Natural killer cell (primary cell): ENCODE measurements around the gene EEFSEC. TPM values are rescaled to one million over a fixed set of nuclear protein-coding genes. Genes with fewer than 3 reads are reported as not detected.

Experiments
- ATAC-seq, 3 donors: fragments of 150-1000 bp in 2 of 3; fragments of 200-7000 bp in 1 of 3; cut with Tn5 transposase; 1 replicate in 1 of 3; 2 replicates in 2 of 3; pipeline ENCODE4 v1.10.0; 2021; ENCODE audit warnings: mild to moderate bottlenecking in 2 of 3, moderate library complexity in 2 of 3
- DNase-seq, 2 donors: peaks; one replicate each; pipeline versions ENCODE4 v3.0.0 to v3.0.0-alpha.2; 2013 to 2021; ENCODE audit warnings: mixed read lengths in 1 of 2
- H3K27ac ChIP-seq: one replicate; pipeline ENCODE4 v1.5.1; 2013; ENCODE audit warnings: mild to moderate bottlenecking, low read length
- H3K27me3 ChIP-seq: one replicate; pipeline ENCODE4 v1.6.1; 2013; ENCODE audit warnings: low read length; ENCODE audit not compliant: control insufficient read depth, insufficient read depth
- H3K36me3 ChIP-seq: one replicate; pipeline ENCODE4 v1.6.1; 2013; ENCODE audit warnings: low read length; ENCODE audit not compliant: control insufficient read depth, insufficient read depth
- H3K4me1 ChIP-seq: one replicate; pipeline ENCODE4 v1.6.1; 2013; ENCODE audit warnings: low read length; ENCODE audit not compliant: control insufficient read depth, insufficient read depth
- H3K4me3 ChIP-seq: one replicate; pipeline ENCODE4 v1.5.1; 2013; ENCODE audit warnings: low read length
- H3K9me3 ChIP-seq: one replicate; pipeline ENCODE4 v1.6.1; 2013; ENCODE audit warnings: low read length; ENCODE audit not compliant: control insufficient read depth, insufficient read depth
- H3K27ac Mint-ChIP-seq, 2 donors: one replicate each; pipeline ENCODE4 v1.8.0; 2022; ENCODE audit warnings: mild to moderate bottlenecking in 2 of 2, mixed read lengths in 2 of 2, moderate library complexity in 1 of 2
- H3K27me3 Mint-ChIP-seq, 2 donors: one replicate each; pipeline ENCODE4 v1.8.0; 2022; ENCODE audit warnings: low read depth in 2 of 2, mixed read lengths in 2 of 2
- H3K36me3 Mint-ChIP-seq: one replicate; pipeline ENCODE4 v1.8.0; 2022; ENCODE audit warnings: mixed read lengths
- H3K4me1 Mint-ChIP-seq, 2 donors: one replicate each; pipeline ENCODE4 v1.8.0; 2022; ENCODE audit warnings: mixed read lengths in 2 of 2
- H3K4me3 Mint-ChIP-seq: one replicate; pipeline ENCODE4 v1.8.0; 2022; ENCODE audit warnings: mild to moderate bottlenecking, moderate library complexity, mixed read lengths
- H3K9me3 Mint-ChIP-seq, 2 donors: one replicate each; pipeline ENCODE4 v1.8.0; 2022; ENCODE audit warnings: mixed read lengths in 2 of 2
- CTCF ChIP-seq: fragments of 200-600 bp; IDR thresholded peaks from one replicate; pipeline ENCODE4 v1.8.0; 2022; ENCODE audit warnings: antibody characterized with exemption
- WGBS: methylation state at CpG from one replicate; pipeline ENCODE4 v1.1.7; 2013; ENCODE audit warnings: missing lambda C conversion rate; ENCODE audit not compliant: insufficient coverage; 5-methylcytosine and 5-hydroxymethylcytosine counted together
- intact Hi-C: fragments of 100-400 bp; cut with micrococcal nuclease; formaldehyde crosslinking; loops from one replicate; pipeline ENCODE4 v1.14.2; 2022
- total RNA-seq, 4 donors: library from RNA; stranded (reverse); fragments of 120-200 nt in 1 of 4; gene quantifications; one replicate each; pipeline versions ENCODE4 v1.2.3 to v1.2.4, GENCODE V29; 2013 to 2022

EEFSEC gene
- total RNA-seq, 3 donors from 2014 or later (not counting 1 experiment from before 2014, with no cell fraction given): 16.7 to 18.9 (median 17.6) TPM

GRCh38 chr3:128231606-128232005 lies 78.3 kb downstream of the EEFSEC start:
- WGBS: 94% methylated on average over 6 of the region's 6 CpGs
- Histone ChIP-seq H3K4me1 (no peaks in the 10 kb centered on the region), H3K4me3 (no peak overlapping the region), H3K36me3 (no peaks in the 10 kb centered on the region), H3K27ac (no peak overlapping the region), H3K27me3 (no peaks in the 10 kb centered on the region), H3K9me3 (no peaks in the 10 kb centered on the region)
- H3K27me3 Mint-ChIP-seq: no peaks in the 10 kb centered on the region
- intact Hi-C loops: no loop called here
- no peak for DNase-seq
- peaks cover 6 to 8% of the 10 kb centered on the region in 2 donors for H3K4me1 Mint-ChIP-seq
- no peaks in the 10 kb centered on the region for H3K36me3 Mint-ChIP-seq
- H3K27ac Mint-ChIP-seq: no peak overlapping the region
- ATAC-seq: no peak
- H3K4me3 Mint-ChIP-seq: no peak overlapping the region
- TF ChIP-seq CTCF: no peak
- no peaks in the 10 kb centered on the region for H3K9me3 Mint-ChIP-seq

- Histone ChIP-seq H3K4me3 (no peak overlapping the region), H3K27me3 (no peaks in the 10 kb centered on the region), H3K9me3 (no peaks in the 10 kb centered on the region), H3K4me1 (no peaks in the 10 kb centered on the region), H3K36me3 (no peaks in the 10 kb centered on the region), H3K27ac (no peak overlapping the region)
- no peak for ATAC-seq
- no peaks in the 10 kb centered on the region for H3K36me3 Mint-ChIP-seq
- intact Hi-C loops: no loop called here
- H3K27ac Mint-ChIP-seq: no peak overlapping the region
- no peaks in the 10 kb centered on the region for H3K27me3 Mint-ChIP-seq
- H3K4me3 Mint-ChIP-seq: no peak overlapping the region
- no peak for DNase-seq
- TF ChIP-seq CTCF: no peak
- H3K9me3 Mint-ChIP-seq: no peaks in the 10 kb centered on the region
- WGBS: 72% methylated on average over 13 of the region's 14 CpGs
- H3K4me1 Mint-ChIP-seq: peaks cover 11 to 13% of the 10 kb centered on the region in 2 donors
Measured at GRCh38 chr3:128232376-128233178, 79.3 kb downstream of the EEFSEC start.

GRCh38 chr3:128235207-128235926 lies 82.1 kb downstream of the EEFSEC start:
- Histone ChIP-seq H3K4me3 (no peak overlapping the region), H3K27ac (no peak overlapping the region), H3K9me3 (no peaks in the 10 kb centered on the region), H3K4me1 (no peaks in the 10 kb centered on the region), H3K27me3 (no peaks in the 10 kb centered on the region), H3K36me3 (no peaks in the 10 kb centered on the region)
- 96% methylated on average over 9 of the region's 11 CpGs for WGBS
- no peak for ATAC-seq
- no peak overlapping the region for H3K4me3 Mint-ChIP-seq
- intact Hi-C loops: no loop called here
- no peaks in the 10 kb centered on the region for H3K27me3 Mint-ChIP-seq
- H3K4me1 Mint-ChIP-seq: peaks cover 13 to 19% of the 10 kb centered on the region in 2 donors
- H3K9me3 Mint-ChIP-seq: no peaks in the 10 kb centered on the region
- DNase-seq: no peak
- TF ChIP-seq CTCF: no peak
- H3K36me3 Mint-ChIP-seq: no peaks in the 10 kb centered on the region
- no peak overlapping the region for H3K27ac Mint-ChIP-seq
